ENCODE results near the gene ITGA4. TPM values are rescaled to one million over a fixed set of nuclear protein-coding genes. Genes with fewer than 3 reads are reported as not detected.

ITGA4 gene
- total RNA-seq, 4 donors from 2014 or later, result 7.7 to 28.7 (median 12.2) TPM

DNA sequence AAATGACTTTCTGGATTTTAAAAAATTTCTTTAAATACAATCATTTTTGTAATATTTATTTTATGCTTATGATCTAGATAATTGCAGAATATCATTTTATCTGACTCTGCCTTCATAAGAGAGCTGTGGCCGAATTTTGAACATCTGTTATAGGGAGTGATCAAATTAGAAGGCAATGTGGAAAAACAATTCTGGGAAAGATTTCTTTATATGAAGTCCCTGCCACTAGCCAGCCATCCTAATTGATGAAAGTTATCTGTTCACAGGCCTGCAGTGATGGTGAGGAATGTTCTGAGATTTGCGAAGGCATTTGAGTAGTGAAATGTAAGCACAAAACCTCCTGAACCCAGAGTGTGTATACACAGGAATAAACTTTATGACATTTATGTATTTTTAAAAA, 79.5 kb downstream of the ITGA4 start:
- TF ChIP-seq, protein P1, sequence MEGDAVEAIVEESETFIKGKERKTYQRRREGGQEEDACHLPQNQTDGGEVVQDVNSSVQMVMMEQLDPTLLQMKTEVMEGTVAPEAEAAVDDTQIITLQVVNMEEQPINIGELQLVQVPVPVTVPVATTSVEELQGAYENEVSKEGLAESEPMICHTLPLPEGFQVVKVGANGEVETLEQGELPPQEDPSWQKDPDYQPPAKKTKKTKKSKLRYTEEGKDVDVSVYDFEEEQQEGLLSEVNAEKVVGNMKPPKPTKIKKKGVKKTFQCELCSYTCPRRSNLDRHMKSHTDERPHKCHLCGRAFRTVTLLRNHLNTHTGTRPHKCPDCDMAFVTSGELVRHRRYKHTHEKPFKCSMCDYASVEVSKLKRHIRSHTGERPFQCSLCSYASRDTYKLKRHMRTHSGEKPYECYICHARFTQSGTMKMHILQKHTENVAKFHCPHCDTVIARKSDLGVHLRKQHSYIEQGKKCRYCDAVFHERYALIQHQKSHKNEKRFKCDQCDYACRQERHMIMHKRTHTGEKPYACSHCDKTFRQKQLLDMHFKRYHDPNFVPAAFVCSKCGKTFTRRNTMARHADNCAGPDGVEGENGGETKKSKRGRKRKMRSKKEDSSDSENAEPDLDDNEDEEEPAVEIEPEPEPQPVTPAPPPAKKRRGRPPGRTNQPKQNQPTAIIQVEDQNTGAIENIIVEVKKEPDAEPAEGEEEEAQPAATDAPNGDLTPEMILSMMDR (IDR thresholded peaks at IDR 0.05; ENCODE audit: low read depth), result no peak

DNA sequence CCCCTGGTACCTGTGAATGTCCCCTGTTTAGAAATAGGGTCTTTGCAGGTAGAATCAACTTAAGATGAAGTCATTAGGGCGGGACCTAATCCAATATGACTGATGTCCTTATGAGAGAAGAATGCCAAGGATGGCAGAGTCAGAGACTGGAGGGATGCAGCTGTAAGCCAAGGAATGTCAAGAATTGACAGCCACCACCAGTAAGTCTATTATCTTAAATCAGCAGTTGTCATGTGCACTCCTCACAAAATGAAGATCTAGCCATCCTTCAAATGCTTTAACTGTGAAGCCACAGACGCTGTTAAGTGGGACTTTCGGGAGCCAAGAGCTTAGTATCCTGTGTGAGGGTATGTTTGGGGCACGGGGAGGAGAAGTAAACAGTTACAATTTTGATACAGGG, 83.2 kb downstream of the ITGA4 start:
- TF ChIP-seq, protein P1 (IDR thresholded peaks at IDR 0.05; ENCODE audit: low read depth), result no peak

DNA sequence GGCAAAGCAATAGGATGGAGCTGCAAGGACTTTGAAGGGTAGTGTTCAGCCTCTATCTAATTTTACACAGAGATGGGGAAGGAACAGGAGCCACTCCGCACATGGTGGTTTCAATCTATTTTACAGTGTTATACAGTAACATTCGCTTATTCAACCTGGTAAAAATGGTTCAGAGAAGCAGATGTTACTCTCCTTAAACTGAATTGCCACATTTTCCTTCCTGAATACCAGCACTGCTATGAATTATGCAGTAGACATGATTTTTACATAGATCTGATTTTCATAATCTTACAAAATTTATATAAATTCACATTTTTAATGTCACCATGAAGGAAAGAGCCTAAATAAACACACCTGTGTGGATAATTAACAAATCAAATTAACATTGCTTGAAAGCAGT, 85.0 kb downstream of the ITGA4 start:
- TF ChIP-seq, protein P1 (IDR thresholded peaks at IDR 0.05; ENCODE audit: low read depth), result no peak

DNA sequence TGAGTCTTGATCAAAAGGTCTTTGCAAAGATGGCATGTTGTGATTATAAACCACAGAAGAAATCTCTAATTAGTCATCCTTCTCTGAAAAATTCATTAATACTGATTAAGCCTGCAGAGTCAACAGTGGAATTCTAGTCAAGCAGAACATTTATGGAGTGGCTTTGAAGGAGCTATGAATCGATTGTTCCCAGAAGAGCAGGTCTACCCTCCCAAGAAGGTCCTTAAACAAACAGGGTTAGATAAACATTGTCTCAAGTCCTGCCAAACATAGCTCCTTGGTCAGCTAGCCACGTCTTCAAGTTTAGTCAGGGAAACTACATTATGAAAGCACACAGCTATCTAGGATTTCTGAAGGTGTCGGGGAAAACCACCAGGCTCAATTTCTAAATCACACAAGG, 88.9 kb downstream of the ITGA4 start:
- TF ChIP-seq, protein P1 (IDR thresholded peaks at IDR 0.05; ENCODE audit: low read depth), result no peak

DNA sequence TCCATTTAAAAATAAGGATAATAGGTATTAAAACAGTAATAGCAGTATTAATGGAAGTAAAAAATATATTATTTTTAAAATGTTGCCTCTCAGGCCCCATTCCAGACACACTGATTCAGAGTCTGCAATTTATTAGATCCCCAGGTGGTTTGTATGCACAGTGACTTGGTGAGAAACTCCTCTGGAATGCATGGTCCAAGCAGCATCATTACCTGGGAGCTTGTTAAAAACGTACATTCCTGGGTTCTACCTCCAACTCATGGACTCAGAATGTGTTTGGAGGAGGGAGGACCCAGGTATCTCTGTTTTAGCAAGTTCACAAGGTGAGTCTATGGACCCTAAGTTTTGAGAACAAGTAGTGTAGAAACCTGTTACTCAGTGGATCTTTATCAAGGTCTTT, 95.6 kb downstream of the ITGA4 start:
- TF ChIP-seq, protein P1 (IDR thresholded peaks at IDR 0.05; ENCODE audit: low read depth), result no peak

DNA sequence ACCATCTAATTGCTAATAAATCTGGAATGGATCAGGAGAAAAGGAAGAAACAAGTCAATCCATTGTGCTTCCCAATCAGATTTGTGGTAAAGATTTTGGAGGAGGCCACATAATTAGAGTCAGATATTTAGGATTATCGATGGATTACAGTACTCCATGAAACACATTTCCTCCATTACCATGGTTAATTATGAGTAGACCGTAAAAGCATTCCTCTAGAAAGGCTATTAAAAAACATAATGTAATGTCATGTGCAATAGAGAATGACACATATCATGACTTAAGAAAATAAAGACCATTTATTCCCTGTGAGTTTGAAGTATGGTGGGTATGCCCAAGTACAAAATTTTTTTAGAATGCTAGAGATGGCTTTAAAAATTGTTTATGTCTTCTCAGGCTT, 96.1 kb downstream of the ITGA4 start:
- TF ChIP-seq, protein P1 (IDR thresholded peaks at IDR 0.05; ENCODE audit: low read depth), result no peak

DNA sequence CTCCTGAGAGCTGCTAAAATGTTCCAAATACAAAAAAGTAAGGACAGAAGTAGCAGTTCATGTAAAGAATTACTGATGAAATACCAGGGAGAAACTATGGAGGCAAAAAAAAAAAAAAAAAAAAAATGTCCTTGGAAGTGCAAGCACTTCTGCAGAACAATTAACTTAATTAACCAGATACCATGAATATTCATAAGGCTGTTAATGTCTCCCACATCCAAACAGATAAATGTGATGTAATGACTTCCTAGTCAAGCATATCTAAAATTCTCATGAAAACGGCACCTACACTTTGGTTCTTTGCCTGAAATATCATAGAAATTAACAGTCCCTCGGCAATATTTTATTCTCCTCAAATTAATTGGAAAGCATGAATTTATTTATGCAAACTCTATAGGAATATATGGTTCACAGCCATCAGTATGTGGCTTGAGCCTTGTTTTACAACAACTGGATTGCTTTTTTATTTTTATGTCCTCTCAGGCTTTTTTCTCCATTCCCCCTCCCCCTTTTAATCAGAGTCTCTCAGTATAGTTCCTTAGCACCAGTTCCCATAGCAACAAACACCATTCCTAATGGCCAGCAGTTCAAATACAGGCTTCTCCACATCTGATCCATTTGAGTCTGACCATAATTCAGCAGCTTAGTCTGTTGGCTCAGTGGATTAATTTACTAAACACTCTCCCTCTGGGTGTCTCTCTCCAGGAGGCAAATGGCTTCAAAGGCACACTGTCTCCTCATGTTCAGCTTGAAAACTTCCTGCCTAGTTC, 97.1 kb downstream of the ITGA4 start:
- TF ChIP-seq, protein P1 (IDR thresholded peaks at IDR 0.05; ENCODE audit: low read depth), result no peak

Data from subcutaneous adipose tissue (tissue), 4 donors.